ENCODE measurements around the gene SPNS3. TPM values are rescaled to one million over a fixed set of nuclear protein-coding genes. Genes with fewer than 3 reads are reported as not detected.
A peak's percentile ranks its signal among the peaks of the same experiment; 100 is the strongest.

SPNS3 gene
- total and polyA plus RNA-seq, 9 of the 15 experiments (the other 6 are each of a cell fraction or from before 2014, with no cell fraction given): not detected

DNA sequence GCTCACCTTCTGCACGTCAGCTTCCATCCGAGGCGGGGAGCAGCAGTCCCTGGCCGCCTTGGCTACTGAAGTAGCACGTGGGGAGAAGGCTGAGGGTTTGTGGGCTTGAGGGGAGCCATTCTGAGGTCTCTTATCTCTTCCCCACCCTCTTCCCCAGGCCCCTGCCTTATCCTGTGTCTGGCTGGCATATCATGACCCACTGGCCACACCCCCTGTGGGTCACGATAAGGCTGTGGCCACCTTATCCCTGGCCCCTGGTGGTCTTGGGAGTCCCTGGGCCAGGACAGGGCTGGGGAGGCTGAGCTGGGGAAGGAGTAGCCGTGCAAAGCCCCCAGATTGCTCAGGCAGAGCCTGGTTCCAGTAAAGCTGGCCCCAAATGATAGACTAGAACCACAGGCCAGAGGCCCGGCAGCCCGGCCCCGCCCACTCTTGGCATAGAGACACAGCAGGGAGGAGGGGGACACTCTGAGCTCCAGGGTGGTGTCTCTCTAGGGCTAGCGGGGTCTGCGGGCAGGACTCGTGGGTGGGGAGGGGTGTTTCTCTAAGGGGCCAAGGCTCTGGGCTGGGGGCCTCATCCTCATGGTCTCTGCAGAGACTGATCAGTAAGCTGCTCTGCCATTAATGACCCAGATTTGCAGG, 72.6 kb downstream of the SPNS3 start (continued):
- TF ChIP-seq ZNF707 (CRISPR knock-in tag; conservative IDR thresholded peaks at IDR 0.05) (no peak), IRF2 (CRISPR knock-in tag; IDR thresholded peaks at IDR 0.05) (no peak), NCOA2 (IDR thresholded peaks at IDR 0.05; ENCODE audit: partially characterized antibody in 2 of 2) (no peak), DPF2 (IDR thresholded peaks at IDR 0.05) (no peak), BRD4 (IDR thresholded peaks at IDR 0.05) (no peak), ZNF830 (CRISPR knock-in tag; IDR thresholded peaks at IDR 0.05) (no peak), CBFA2T3 (IDR thresholded peaks at IDR 0.05) (peak; percentile 69), SIN3A (IDR thresholded peaks at IDR 0.05; ENCODE audit: borderline replicate concordance in 2 of 2, control insufficient read depth in 1 of 2, low read depth in 2 of 2, low read length in 2 of 2) (no peak), NFXL1 (CRISPR knock-in tag; IDR thresholded peaks at IDR 0.05) (no peak), ZNF253 (CRISPR knock-in tag; conservative IDR thresholded peaks at IDR 0.05) (no peak), FOSL1 (tag; conservative IDR thresholded peaks at IDR 0.05) (no peak), SNIP1 (IDR thresholded peaks at IDR 0.05; ENCODE audit: low read depth) (no peak), PHF8 (IDR thresholded peaks at IDR 0.05; ENCODE audit: borderline replicate concordance, low read length) (no peak), THRA (IDR thresholded peaks at IDR 0.05) (no peak), YY1 (IDR thresholded peaks at IDR 0.05; ENCODE audit: borderline replicate concordance in 1 of 3, control insufficient read depth in 1 of 3, extremely low read depth in 1 of 3, insufficient read depth in 3 of 3, insufficient read length in 1 of 3, insufficient replicate concordance in 2 of 3, low read depth in 1 of 3, low read length in 2 of 3) (no peak), SUPT5H (IDR thresholded peaks at IDR 0.05) (no peak), POLR3A (IDR thresholded peaks at IDR 0.05; ENCODE audit: borderline replicate concordance, extremely low read depth, insufficient read depth, insufficient read length) (no peak), ZBED1 (IDR thresholded peaks at IDR 0.05) (0 out of 2 replicates have a peak, but pooled peaks have one; percentile 57), GATAD2A (IDR thresholded peaks at IDR 0.05) (no peak)
- TF ChIP-seq, protein P1, sequence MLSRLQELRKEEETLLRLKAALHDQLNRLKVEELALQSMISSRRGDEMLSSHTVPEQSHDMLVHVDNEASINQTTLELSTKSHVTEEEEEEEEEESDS (CRISPR knock-in tag; IDR thresholded peaks at IDR 0.05): no peak
- TF ChIP-seq, protein P2, sequence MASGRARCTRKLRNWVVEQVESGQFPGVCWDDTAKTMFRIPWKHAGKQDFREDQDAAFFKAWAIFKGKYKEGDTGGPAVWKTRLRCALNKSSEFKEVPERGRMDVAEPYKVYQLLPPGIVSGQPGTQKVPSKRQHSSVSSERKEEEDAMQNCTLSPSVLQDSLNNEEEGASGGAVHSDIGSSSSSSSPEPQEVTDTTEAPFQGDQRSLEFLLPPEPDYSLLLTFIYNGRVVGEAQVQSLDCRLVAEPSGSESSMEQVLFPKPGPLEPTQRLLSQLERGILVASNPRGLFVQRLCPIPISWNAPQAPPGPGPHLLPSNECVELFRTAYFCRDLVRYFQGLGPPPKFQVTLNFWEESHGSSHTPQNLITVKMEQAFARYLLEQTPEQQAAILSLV (tag; IDR thresholded peaks at IDR 0.05): no peak
- TF ChIP-seq, protein P3, sequence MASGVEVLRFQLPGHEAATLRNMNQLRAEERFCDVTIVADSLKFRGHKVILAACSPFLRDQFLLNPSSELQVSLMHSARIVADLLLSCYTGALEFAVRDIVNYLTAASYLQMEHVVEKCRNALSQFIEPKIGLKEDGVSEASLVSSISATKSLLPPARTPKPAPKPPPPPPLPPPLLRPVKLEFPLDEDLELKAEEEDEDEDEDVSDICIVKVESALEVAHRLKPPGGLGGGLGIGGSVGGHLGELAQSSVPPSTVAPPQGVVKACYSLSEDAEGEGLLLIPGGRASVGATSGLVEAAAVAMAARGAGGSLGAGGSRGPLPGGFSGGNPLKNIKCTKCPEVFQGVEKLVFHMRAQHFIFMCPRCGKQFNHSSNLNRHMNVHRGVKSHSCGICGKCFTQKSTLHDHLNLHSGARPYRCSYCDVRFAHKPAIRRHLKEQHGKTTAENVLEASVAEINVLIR (CRISPR knock-in tag; IDR thresholded peaks at IDR 0.05): no peak

Measured in K562 (cell line).